Kidney glomerular epithelial cell (primary cell): ENCODE measurements around the gene TRIM44.

Source experiments
- DNase-seq: peaks from one replicate; lab custom pipeline; 2025; lab: John Stamatoyannopoulos, UW

The TRIM44 gene

GRCh38 chr11:35791088-35791958, 128.7 kb downstream of the TRIM44 start:
- DNase-seq: peak; percentile 44

GRCh38 chr11:35792148-35792845, 129.7 kb downstream of the TRIM44 start:
- no peak for DNase-seq

GRCh38 chr11:35792846-35793192, 130.2 kb downstream of the TRIM44 start:
- DNase-seq: no peak

- DNase-seq: no peak
These were observed 131.8 kb downstream of the TRIM44 start for GRCh38 chr11:35794333-35794732.

- no peak for DNase-seq
These were observed 132.3 kb downstream of the TRIM44 start for GRCh38 chr11:35794850-35795249.

GRCh38 chr11:35796562-35796961, 134.0 kb downstream of the TRIM44 start:
- DNase-seq: no peak

GRCh38 chr11:35798423-35798822, 135.8 kb downstream of the TRIM44 start:
- no peak for DNase-seq

GRCh38 chr11:35798983-35799382, 136.4 kb downstream of the TRIM44 start:
- no peak for DNase-seq

GRCh38 chr11:35799655-35800054, 137.1 kb downstream of the TRIM44 start:
- no peak for DNase-seq

GRCh38 chr11:35800970-35801953, 138.7 kb downstream of the TRIM44 start:
- no peak for DNase-seq

- no peak for DNase-seq
These were observed 139.6 kb downstream of the TRIM44 start for GRCh38 chr11:35802221-35802620.

- no peak for DNase-seq
These were observed 140.1 kb downstream of the TRIM44 start for GRCh38 chr11:35802672-35803071.

- no peak for DNase-seq
These were observed 140.5 kb downstream of the TRIM44 start for GRCh38 chr11:35803115-35803514.

GRCh38 chr11:35804451-35805040, 142.0 kb downstream of the TRIM44 start:
- no peak for DNase-seq

- no peak for DNase-seq
These were observed 147.0 kb downstream of the TRIM44 start for GRCh38 chr11:35809561-35809960.

- DNase-seq: no peak
These were observed 147.6 kb downstream of the TRIM44 start for GRCh38 chr11:35810045-35810645.

GRCh38 chr11:35811783-35812182, 149.2 kb downstream of the TRIM44 start:
- DNase-seq: no peak

- DNase-seq: no peak
These were observed 150.3 kb downstream of the TRIM44 start for GRCh38 chr11:35812828-35813227.

- no peak for DNase-seq
These were observed 151.6 kb downstream of the TRIM44 start for GRCh38 chr11:35814081-35814695.

- no peak for DNase-seq
These were observed 152.2 kb downstream of the TRIM44 start for GRCh38 chr11:35814720-35815305.
